Measurements from ENCODE around the gene EFCAB5. TPM values are rescaled to one million over a fixed set of nuclear protein-coding genes. Genes with fewer than 3 reads are reported as not detected.
"Not testable (repeated sequence)": the region's sequence is repeated elsewhere in the genome, so short reads cannot be mapped to it uniquely, and the experiment has no call there.

Gene EFCAB5
- total RNA-seq, 1 donor, result 0.36 TPM

DNA sequence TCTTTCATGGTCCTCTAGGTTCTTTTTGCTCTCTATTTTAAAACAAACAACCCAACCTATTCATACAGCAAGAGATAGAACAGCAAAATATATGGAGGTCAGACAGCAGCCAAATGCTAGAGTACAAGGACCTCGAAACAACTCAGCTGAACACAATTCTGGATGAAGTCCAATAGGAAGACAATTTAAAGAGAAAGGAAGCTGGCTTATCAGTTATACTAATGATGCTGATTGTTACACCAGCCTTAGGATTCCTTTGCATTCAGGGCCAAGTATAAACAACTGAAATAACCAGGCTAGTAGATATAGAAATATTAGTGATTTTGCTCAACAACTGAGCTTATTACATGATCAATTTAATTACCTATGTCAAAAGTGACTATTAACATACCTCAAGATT is 13.9 kb upstream of the EFCAB5 start:
- no peak overlapping the region for H3K4me3 ChIP-seq (ENCODE audit: low read depth, low read length)
- TF ChIP-seq, protein P1, sequence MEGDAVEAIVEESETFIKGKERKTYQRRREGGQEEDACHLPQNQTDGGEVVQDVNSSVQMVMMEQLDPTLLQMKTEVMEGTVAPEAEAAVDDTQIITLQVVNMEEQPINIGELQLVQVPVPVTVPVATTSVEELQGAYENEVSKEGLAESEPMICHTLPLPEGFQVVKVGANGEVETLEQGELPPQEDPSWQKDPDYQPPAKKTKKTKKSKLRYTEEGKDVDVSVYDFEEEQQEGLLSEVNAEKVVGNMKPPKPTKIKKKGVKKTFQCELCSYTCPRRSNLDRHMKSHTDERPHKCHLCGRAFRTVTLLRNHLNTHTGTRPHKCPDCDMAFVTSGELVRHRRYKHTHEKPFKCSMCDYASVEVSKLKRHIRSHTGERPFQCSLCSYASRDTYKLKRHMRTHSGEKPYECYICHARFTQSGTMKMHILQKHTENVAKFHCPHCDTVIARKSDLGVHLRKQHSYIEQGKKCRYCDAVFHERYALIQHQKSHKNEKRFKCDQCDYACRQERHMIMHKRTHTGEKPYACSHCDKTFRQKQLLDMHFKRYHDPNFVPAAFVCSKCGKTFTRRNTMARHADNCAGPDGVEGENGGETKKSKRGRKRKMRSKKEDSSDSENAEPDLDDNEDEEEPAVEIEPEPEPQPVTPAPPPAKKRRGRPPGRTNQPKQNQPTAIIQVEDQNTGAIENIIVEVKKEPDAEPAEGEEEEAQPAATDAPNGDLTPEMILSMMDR (IDR thresholded peaks at IDR 0.05; ENCODE audit: insufficient read depth, low read length), result no peak
- DNase-seq (ENCODE audit: low read depth), result peak; percentile 25

DNA sequence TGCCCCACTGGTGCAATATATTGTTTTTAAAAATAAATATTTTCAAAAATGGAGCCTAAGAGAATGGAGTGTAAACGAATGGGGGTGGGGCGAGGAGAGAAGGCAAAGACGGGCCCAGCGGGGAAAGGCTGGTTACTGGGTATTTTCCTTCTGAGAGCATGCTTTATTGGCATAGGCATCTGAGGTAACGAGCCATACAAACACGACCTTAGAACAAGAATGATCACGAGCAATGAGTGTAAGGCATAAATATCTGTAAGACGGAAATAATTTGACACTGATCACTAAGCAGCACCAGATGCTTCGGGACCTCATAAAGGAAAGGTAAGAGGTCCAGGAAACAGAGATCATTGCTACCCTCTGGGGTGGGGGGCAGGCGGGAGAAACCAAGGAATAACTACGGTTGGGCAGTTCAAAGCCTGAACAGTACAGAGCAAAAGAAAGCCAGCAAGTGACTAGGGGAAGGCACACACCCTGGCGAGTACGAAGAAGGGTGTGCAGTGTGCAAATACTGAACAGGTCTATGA is 12.4 kb upstream of the EFCAB5 start:
- H3K4me3 ChIP-seq (ENCODE audit: low read depth, low read length), result peak overlapping the region; percentile 99
- DNase-seq (ENCODE audit: low read depth), result peak; percentile 32
- TF ChIP-seq, protein P1 (IDR thresholded peaks at IDR 0.05; ENCODE audit: insufficient read depth, low read length), result no peak

DNA sequence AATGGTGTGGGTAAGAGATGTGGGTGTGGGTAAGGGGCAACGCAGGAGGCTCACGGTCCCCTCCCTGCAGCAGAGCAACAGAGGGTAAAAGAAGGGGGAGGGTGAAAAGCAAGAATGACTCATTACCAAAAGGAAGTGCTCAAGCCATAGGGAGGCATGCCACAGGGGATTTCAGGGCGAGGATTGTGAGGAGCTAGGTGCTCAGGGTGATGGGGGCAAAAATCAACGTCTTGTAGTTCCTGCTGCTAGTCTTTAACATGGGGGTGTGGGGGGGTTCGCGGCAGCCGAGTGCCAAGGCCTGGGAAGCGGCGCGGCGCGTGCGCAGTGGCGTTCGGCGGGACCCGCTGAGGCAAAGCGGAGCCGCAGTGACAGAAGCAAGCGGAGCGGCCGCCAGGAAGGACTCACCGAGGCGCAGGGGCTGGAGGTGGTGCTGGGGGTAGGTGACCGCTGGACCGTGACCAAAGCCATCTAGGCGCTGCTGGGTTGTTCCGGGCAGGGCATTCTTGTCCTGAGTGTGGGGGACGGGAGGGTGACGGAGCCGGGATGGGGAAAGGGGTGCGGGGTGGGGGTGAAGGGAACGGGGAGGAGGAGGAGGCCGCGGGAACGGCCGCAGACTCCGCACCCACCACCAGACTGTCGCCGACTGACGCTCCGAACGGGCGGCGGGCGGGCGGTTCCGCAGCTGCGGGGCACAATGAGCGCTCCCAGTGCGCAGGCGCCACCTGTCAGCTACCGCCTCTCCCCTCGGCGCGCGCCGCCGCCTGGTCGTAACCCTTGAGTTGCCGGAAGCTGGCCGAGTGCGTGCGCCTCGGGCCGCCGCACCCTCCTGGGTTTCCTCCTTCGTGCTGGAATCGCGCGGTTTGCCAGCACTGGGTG is 11.7 kb upstream of the EFCAB5 start, which contains the start of gene SSH2:
SSH2 (minus strand) TSS at position 696 of the 876 bp plus-strand sequence; CDS start at position 468, 228 bp downstream.
- H3K4me3 ChIP-seq (ENCODE audit: low read depth, low read length), result peak within 1 kb of the TSS; percentile 99
- TF ChIP-seq, protein P1 (IDR thresholded peaks at IDR 0.05; ENCODE audit: insufficient read depth, low read length), result no peak
- DNase-seq (ENCODE audit: low read depth), result peak; percentile 69

DNA sequence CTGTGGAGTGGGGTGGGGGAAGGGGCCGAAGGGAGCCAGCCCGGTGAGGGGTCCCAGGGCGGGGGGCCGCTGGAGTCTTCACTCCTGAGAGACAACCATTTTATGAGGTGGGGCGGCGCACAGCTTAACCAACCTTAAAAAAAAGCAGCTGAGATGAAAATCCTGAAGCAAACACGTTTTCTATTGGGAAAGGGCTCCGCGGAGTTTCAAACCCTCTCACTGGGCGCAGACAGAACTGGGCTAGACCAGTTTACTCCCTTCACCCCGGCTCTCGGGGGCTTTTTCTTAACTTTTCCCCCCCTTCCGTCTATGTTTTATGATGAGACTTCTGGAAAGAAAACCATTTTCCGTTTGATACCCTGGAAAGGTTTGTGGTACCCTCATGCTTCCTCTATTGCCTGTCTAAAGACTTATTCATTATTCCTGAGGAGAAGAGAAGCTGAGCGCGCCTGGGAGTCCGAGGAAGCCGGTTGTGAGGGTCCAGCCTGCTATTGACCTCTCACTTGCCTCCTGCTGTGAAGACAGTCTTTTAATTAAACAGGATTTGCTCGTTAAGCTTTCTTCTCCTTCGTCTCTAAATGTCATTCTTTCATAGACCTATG is 10.9 kb upstream of the EFCAB5 start:
- TF ChIP-seq, protein P1 (IDR thresholded peaks at IDR 0.05; ENCODE audit: insufficient read depth, low read length), result no peak
- H3K4me3 ChIP-seq (ENCODE audit: low read depth, low read length), result peak overlapping the region; percentile 99
- peak; percentile 68 for DNase-seq (ENCODE audit: low read depth)

DNA sequence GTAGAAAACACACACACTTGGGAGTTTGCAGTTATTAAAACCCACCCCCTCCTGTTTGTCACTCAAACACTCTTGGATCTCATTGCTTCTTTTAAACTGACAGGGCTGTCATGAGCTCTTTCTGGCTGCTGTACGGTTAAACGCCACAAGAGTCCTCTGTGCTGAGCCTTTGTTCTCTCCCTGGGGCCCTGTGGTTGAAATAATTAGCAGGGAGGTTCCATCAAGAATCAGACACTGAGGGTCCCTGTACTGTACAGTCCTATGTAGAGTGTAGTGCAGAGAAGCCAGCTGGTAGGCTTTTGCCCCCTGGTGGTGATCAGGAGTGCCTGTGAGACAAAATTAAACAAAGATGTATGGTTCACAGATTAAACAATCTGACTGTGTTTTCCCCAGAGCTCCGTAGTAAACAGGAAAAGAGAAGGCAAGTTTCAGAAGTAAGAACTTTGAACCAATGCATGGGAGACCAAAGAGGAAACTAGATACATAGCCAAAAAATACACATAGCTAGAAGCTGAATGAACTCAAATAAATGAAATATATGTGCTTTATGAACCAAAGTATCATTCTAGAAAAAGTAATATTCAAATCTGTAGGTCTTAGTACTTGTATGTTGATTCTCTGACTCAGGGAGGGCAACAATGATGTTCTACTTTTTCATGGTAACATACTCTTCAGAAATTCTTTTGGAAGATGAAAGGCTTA is 10.1 kb upstream of the EFCAB5 start:
- H3K4me3 ChIP-seq (ENCODE audit: low read depth, low read length), result peak overlapping the region; percentile 99
- TF ChIP-seq, protein P1 (IDR thresholded peaks at IDR 0.05; ENCODE audit: insufficient read depth, low read length), result peak; percentile 94
- peak; percentile 82 for DNase-seq (ENCODE audit: low read depth)

DNA sequence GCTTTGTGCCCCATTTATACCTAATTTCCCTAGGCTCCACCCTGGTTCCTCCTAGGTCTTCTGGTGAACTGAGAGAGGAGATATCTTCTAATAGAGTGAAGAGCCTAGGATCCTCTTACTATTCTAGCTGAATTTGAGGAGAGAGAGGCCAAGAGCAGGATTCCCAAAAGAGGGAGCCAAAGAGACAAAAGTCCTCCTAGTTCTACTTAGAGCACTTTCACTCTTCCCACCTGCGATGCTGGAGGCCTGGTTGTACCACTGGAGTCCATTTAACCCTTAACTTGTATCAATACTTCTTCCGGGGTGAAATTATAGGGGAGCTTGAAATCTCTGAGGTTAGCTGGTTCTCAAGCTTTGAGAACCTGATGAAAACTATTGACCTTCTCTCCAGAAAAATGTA is 8.1 kb upstream of the EFCAB5 start:
- H3K4me3 ChIP-seq (ENCODE audit: low read depth, low read length), result no peak overlapping the region
- TF ChIP-seq, protein P1 (IDR thresholded peaks at IDR 0.05; ENCODE audit: insufficient read depth, low read length), result peak; percentile 58
- peak; percentile 63 for DNase-seq (ENCODE audit: low read depth)

DNA sequence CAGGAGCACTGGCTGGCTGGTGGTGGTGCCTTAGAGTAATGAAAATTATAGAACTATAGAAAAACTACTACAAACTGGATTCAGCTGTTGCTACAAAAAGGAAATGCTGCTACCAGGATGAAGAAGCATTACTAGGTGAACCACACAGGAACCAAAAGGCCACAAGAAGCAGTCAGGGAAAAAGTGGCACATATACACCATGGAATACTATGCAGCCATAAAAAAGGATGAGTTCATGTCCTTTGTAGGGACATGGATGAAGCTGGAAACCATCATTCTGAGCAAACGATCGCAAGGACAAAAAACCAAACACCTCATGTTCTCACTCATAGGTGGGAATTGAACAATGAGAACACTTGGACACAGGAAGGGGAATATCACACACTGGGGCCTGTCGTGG is 5.5 kb upstream of the EFCAB5 start:
- DNase-seq (ENCODE audit: low read depth); H3K4me3 ChIP-seq (ENCODE audit: low read depth, low read length): not testable (repeated sequence)

Data from fibroblast of the aortic adventitia (primary cell).